Gastroesophageal sphincter (tissue), 4 donors: ENCODE measurements around the gene CTBP1. TPM values are rescaled to one million over a fixed set of nuclear protein-coding genes. Genes with fewer than 3 reads are reported as not detected.

ENCODE experiments used
- ATAC-seq: fragments of 150-250 bp; one replicate; pipeline ENCODE4 v1.9.1; 2016; ENCODE audit warnings: mild to moderate bottlenecking, moderate library complexity
- H3K27ac ChIP-seq, 4 donors: fragments of 200-600 bp; sonication (generic) in 3 of 4; 1 replicate in 3 of 4; 2 replicates in 1 of 4; pipeline ENCODE4 v1.5.1; 2016 to 2019
- H3K27me3 ChIP-seq: fragments of 200-600 bp; sonication (generic); one replicate; pipeline ENCODE4 v1.5.1; 2019
- H3K36me3 ChIP-seq, 2 donors: fragments of 200-600 bp; sonication (generic); one replicate each; pipeline ENCODE4 v1.5.1; 2019; ENCODE audit warnings: control low read depth in 1 of 2
- H3K4me1 ChIP-seq, 3 donors: fragments of 200-600 bp; sonication (generic); 1 replicate in 2 of 3; 2 replicates in 1 of 3; pipeline ENCODE4 v1.5.1; 2016 to 2019; ENCODE audit warnings: control low read depth in 2 of 3
- H3K4me3 ChIP-seq, 2 donors: fragments of 200-600 bp; sonication (generic); one replicate each; pipeline ENCODE4 v1.5.1; 2019; ENCODE audit warnings: mild to moderate bottlenecking in 1 of 2, moderate library complexity in 1 of 2
- H3K9me3 ChIP-seq, 3 donors: fragments of 200-600 bp; sonication (generic); one replicate each; pipeline ENCODE4 v1.5.1; 2017 to 2019; ENCODE audit warnings: control low read depth in 2 of 3
- CTCF ChIP-seq, 4 experiments: fragments of 200-600 bp in 2 of 4; fragments of 450-650 bp in 2 of 4; sonication (generic) in 1 of 4; IDR thresholded peaks; one replicate each; pipeline ENCODE4 v1.5.1; 2017 to 2019; ENCODE audit warnings: antibody characterized with exemption in 4 of 4, mild to moderate bottlenecking in 2 of 4, moderate library complexity in 2 of 4
- EP300 ChIP-seq: sonication (generic); formaldehyde crosslinking; IDR thresholded peaks from one replicate; pipeline ENCODE4 v1.6.1; 2017; ENCODE audit warnings: antibody characterized with exemption, mild to moderate bottlenecking
- POLR2A ChIP-seq, 2 donors: fragments of 450-650 bp; IDR thresholded peaks; one replicate each; pipeline ENCODE4 v1.6.1; 2017; ENCODE audit warnings: antibody characterized with exemption in 2 of 2, mild to moderate bottlenecking in 2 of 2, moderate library complexity in 1 of 2
- POLR2AphosphoS5 ChIP-seq: sonication (generic); formaldehyde crosslinking; IDR thresholded peaks from one replicate; pipeline ENCODE4 v1.6.1; 2017; ENCODE audit warnings: antibody characterized with exemption
- WGBS, 2 donors: methylation state at CpG; one replicate each; pipeline ENCODE4 v1.1.5; 2018; ENCODE audit warnings: low coverage in 1 of 2; 5-methylcytosine and 5-hydroxymethylcytosine counted together
- total RNA-seq, 4 donors: library from RNA; depleted of rRNA; stranded (reverse); fragments of >200 nt; gene quantifications; one replicate each; pipeline ENCODE4 v1.1.0, GENCODE V29; 2016

Gene CTBP1
- total RNA-seq, 4 donors from 2014 or later = 126 to 271 (median 164) TPM

GRCh38 chr4:1223841-1224809, 24.8 kb downstream of the CTBP1 start:
- Histone ChIP-seq H3K27me3 (no peaks in the 10 kb centered on the region), H3K27ac (no peak overlapping the region), H3K4me3 (no peak overlapping the region), H3K4me1 (peaks cover 0 to 20% (median 4%) of the 10 kb centered on the region in 3 donors), H3K36me3 (peaks cover 0 to 89% of the 10 kb centered on the region in 2 donors), H3K9me3 (no peaks in the 10 kb centered on the region)
- no peak for ATAC-seq
- TF ChIP-seq CTCF (IDR thresholded peaks at IDR 0.05) = no peak
- TF ChIP-seq POLR2AphosphoS5 = no peak
- no peak for TF ChIP-seq POLR2A (IDR thresholded peaks at IDR 0.05)
- no peak for TF ChIP-seq EP300
- WGBS, 2 donors = 82 to 91% methylated on average over 4 to 5 of the region's 40 CpGs

- no peak overlapping the region for H3K27ac ChIP-seq
- no peaks in the 10 kb centered on the region for H3K9me3 ChIP-seq
- 100% methylated on average over 4 of the region's 29 CpGs; no CpG with 5 or more reads in 1 of the 2 donors for WGBS, 2 donors
- TF ChIP-seq POLR2A (IDR thresholded peaks at IDR 0.05) (no peak), POLR2AphosphoS5 (no peak), CTCF (IDR thresholded peaks at IDR 0.05) (no peak), EP300 (no peak)
- H3K36me3 ChIP-seq = peaks cover 0 to 79% of the 10 kb centered on the region in 2 donors
- ATAC-seq = no peak
- no peaks in the 10 kb centered on the region for H3K27me3 ChIP-seq
- no peak overlapping the region for H3K4me3 ChIP-seq
- H3K4me1 ChIP-seq = peaks cover 0 to 30% (median 4%) of the 10 kb centered on the region in 3 donors
These were observed 25.8 kb downstream of the CTBP1 start for GRCh38 chr4:1222938-1223690.

- no peak for TF ChIP-seq POLR2AphosphoS5
- TF ChIP-seq CTCF (IDR thresholded peaks at IDR 0.05) = no peak
- TF ChIP-seq EP300 = no peak
- no peak for TF ChIP-seq POLR2A (IDR thresholded peaks at IDR 0.05)
- Histone ChIP-seq H3K4me1 (peaks cover 0 to 37% (median 4%) of the 10 kb centered on the region in 3 donors), H3K27me3 (no peaks in the 10 kb centered on the region), H3K27ac (no peak overlapping the region), H3K4me3 (no peak overlapping the region), H3K36me3 (peaks cover 0 to 74% of the 10 kb centered on the region in 2 donors), H3K9me3 (no peaks in the 10 kb centered on the region)
- 76 to 94% methylated on average over 2 to 7 of the region's 34 CpGs for WGBS, 2 donors
- peak; percentile 14 for ATAC-seq
These were observed 26.7 kb downstream of the CTBP1 start for GRCh38 chr4:1222036-1222789.

GRCh38 chr4:1221155-1221870, 27.6 kb downstream of the CTBP1 start:
- peaks cover 0 to 74% of the 10 kb centered on the region in 2 donors for H3K36me3 ChIP-seq
- WGBS, 2 donors = 88 to 89% methylated on average over 21 to 29 of the region's 33 CpGs
- no peaks in the 10 kb centered on the region for H3K27me3 ChIP-seq
- no peak overlapping the region for H3K4me3 ChIP-seq
- ATAC-seq = no peak
- no peak for TF ChIP-seq EP300
- no peak for TF ChIP-seq CTCF (IDR thresholded peaks at IDR 0.05)
- TF ChIP-seq POLR2A (IDR thresholded peaks at IDR 0.05) = no peak
- no peak for TF ChIP-seq POLR2AphosphoS5
- no peaks in the 10 kb centered on the region for H3K9me3 ChIP-seq
- no peak overlapping the region for H3K27ac ChIP-seq
- H3K4me1 ChIP-seq = peaks cover 0 to 41% (median 2%) of the 10 kb centered on the region in 3 donors
